Uterus (tissue), 2 donors: Measurements from ENCODE around the gene RELT.

Experiments
- POLR2A ChIP-seq, 2 donors: fragments of 450-650 bp; IDR thresholded peaks; one replicate each; pipeline ENCODE4 v1.6.1; 2016; ENCODE audit warnings: antibody characterized with exemption in 2 of 2, mild to moderate bottlenecking in 1 of 2, moderate library complexity in 1 of 2
- TF ChIP-seq, protein P1 (sequence below), 4 experiments: fragments of 200-600 bp in 2 of 4; fragments of 450-650 bp in 2 of 4; sonication (generic) in 2 of 4; IDR thresholded peaks; one replicate each; pipeline ENCODE4 v1.5.1; 2016 to 2019; ENCODE audit warnings: antibody characterized with exemption in 4 of 4, mild to moderate bottlenecking in 2 of 4, moderate library complexity in 1 of 4

DNA sequence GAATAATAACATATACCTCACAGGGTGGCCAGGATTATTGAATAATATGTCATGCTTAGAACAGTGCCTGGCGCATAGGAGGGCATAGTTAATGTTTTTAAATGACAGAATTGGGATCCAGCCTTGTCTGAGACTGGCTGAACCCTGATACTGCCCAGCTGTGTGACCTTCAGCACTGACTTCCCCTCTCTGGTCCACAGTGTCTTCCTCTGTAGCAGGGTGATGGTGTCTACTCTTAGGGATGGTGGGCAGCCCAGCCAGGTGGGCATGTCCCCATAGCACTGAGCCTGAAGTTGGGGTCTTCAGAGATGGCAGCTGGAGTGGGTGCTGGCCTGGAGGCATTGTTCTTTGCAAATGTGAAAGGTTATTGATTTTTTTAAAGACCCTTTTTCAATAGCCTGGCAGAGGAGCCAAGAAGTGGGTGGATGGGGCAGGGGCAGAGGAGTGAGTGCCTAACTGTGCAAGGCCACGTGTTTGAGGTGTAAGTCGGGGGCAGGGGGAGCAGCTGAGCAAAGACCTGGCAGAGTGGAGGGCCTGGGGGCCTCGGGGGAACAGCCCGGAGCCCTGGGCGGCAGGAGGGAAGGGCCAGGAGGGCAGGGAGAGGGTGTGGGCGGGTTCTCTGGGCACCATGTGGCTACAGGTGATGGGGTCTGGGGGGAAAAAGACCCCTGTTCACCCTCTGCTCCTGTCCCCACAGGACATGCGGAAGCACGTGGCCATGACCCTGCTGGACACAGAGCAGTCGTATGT is 29.8 kb upstream of the RELT start:
- TF ChIP-seq, protein P1, sequence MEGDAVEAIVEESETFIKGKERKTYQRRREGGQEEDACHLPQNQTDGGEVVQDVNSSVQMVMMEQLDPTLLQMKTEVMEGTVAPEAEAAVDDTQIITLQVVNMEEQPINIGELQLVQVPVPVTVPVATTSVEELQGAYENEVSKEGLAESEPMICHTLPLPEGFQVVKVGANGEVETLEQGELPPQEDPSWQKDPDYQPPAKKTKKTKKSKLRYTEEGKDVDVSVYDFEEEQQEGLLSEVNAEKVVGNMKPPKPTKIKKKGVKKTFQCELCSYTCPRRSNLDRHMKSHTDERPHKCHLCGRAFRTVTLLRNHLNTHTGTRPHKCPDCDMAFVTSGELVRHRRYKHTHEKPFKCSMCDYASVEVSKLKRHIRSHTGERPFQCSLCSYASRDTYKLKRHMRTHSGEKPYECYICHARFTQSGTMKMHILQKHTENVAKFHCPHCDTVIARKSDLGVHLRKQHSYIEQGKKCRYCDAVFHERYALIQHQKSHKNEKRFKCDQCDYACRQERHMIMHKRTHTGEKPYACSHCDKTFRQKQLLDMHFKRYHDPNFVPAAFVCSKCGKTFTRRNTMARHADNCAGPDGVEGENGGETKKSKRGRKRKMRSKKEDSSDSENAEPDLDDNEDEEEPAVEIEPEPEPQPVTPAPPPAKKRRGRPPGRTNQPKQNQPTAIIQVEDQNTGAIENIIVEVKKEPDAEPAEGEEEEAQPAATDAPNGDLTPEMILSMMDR (IDR thresholded peaks at IDR 0.05), result no peak
- no peak for TF ChIP-seq POLR2A (IDR thresholded peaks at IDR 0.05)
